ENCODE measurements around the gene GREM1.

Gene GREM1

DNA sequence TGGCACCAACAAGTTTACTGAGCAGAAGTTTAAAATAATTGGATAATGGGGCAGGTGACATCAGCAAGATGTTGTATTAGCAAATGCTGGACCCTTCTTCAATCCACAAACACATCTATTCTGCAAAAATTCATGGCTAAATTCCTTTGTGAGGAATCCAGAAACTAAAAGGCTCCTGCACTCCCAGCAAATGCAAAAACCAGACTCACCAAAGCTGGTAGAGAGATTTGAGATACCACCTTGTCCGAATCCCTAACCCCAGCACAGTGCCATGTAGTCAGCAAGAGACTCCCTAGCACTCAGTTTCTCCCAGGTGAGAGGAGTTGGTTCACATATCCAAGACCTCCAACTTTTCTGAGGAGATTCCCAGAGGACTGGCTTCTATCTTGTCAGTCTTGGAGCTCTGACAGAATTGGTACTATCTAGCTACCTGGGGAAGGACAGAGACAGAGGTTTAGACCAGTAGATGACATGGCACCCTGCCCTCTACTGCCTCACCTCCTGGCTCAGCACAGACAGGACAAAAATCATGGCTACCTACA, 21.8 kb downstream of the GREM1 start:
- H3K4me1 ChIP-seq (ENCODE audit: control insufficient read depth, insufficient read depth, low read length), result no peaks in the 10 kb centered on the region
- H3K9ac ChIP-seq (ENCODE audit: low read depth, low read length), result no peak overlapping the region
- no peaks in the 10 kb centered on the region for H3K36me3 ChIP-seq (ENCODE audit: control insufficient read depth, insufficient read depth, low read length)
- no peak overlapping the region for H3K4me3 ChIP-seq (ENCODE audit: low read depth, low read length)
- no peaks in the 10 kb centered on the region for H3K9me3 ChIP-seq (ENCODE audit: control insufficient read depth, insufficient read depth, low read length)
- H3K27me3 ChIP-seq (ENCODE audit: control insufficient read depth, insufficient read depth, low read length), result peaks cover 2% of the 10 kb centered on the region

DNA sequence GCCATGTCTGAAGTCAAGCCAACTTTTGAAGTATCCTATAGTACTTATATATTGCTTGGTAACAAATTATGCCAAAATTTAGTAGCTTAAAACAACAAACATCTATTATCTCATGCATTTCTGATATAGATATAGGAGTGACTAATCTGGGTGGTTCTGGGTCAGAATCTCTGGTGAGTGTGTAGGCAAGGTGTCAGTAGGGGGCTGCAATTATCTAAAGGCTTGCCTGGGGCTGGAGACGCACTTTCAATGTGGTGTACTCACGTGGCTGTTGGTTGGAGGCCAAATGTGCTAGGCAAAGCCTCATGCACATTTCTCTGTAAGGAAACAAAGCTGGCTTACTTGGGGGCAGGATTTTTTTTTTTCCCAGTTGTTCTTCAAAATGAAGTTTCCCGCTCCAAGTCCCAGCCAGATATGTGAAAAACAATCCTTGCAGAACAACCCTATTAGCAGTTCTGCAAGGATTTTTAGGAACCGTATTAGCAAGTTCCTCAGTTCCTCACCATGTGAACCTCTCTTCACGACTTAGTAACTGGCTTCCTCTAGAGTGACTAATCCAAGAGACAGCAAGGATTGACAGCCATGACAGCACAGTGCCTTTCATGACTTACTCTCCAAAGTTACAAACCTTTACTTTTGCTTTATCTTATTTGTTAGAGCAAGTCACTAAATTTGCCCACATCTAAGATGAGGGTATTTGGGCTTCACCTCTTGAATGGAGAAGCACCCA, 25.8 kb downstream of the GREM1 start:
- no peaks in the 10 kb centered on the region for H3K36me3 ChIP-seq (ENCODE audit: control insufficient read depth, insufficient read depth, low read length)
- no peaks in the 10 kb centered on the region for H3K27me3 ChIP-seq (ENCODE audit: control insufficient read depth, insufficient read depth, low read length)
- H3K9ac ChIP-seq (ENCODE audit: low read depth, low read length), result no peak overlapping the region
- peaks cover 3% of the 10 kb centered on the region for H3K4me1 ChIP-seq (ENCODE audit: control insufficient read depth, insufficient read depth, low read length)
- H3K4me3 ChIP-seq (ENCODE audit: low read depth, low read length), result no peak overlapping the region
- H3K9me3 ChIP-seq (ENCODE audit: control insufficient read depth, insufficient read depth, low read length), result no peaks in the 10 kb centered on the region

DNA sequence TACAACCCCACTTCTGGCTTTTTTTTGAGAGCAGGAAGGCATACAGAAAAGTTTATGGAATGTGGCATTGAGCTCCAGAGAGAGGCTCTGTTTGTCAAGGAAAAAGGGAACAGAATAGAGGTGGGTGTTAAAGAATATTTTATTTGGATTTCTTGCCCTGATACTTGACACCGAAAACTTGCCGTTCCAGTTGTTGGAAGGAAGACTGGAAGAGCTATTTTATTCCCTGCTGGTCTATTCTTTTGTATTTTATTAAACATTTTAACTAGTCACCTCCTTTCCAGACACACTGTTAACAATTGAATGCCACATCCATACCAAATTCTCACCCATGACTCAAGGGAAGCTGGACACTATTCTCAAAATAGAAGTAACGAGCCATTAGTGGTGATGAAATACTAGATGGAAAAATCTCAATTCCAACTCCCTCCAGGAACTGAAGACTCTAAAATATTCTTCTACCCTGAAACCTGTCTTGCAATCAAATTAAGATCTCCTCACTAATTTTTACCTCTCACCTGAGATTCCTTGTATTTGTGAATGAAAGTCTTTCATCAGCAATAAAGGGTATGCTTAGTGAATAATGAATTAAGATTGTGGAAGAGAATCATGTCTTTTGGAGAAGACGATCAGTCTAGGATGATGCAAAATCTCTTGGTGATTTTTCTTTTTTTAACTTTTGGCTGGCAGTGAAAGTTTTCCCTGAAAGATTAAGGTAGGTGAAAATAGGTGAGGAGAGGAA, 28.5 kb downstream of the GREM1 start:
- Histone ChIP-seq H3K36me3 (ENCODE audit: control insufficient read depth, insufficient read depth, low read length) (no peaks in the 10 kb centered on the region), H3K9me3 (ENCODE audit: control insufficient read depth, insufficient read depth, low read length) (no peaks in the 10 kb centered on the region), H3K4me3 (ENCODE audit: low read depth, low read length) (no peak overlapping the region), H3K9ac (ENCODE audit: low read depth, low read length) (no peak overlapping the region), H3K4me1 (ENCODE audit: control insufficient read depth, insufficient read depth, low read length) (peaks cover 3% of the 10 kb centered on the region), H3K27me3 (ENCODE audit: control insufficient read depth, insufficient read depth, low read length) (no peaks in the 10 kb centered on the region)

DNA sequence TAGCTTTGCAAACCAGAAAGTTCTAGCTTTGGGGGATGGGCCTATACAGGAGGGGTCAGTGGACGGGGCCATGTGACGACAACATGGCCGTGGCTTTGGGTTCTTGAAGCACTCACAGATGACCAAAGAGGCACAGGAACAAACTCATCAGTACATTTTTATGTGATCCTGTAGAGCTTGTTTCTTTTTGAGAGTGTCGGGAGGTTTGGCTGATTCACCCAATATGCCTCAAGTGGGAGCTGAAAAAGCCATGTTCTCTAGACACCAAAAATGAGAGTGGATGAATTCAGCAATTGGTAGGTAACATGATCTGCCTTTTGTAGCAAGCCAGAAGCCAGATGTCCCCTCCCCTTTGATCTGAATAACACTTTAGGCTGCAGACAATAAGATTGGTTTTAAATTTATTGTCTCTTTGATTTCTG, 30.1 kb downstream of the GREM1 start:
- Histone ChIP-seq H3K36me3 (ENCODE audit: control insufficient read depth, insufficient read depth, low read length) (no peaks in the 10 kb centered on the region), H3K9me3 (ENCODE audit: control insufficient read depth, insufficient read depth, low read length) (no peaks in the 10 kb centered on the region), H3K4me3 (ENCODE audit: low read depth, low read length) (no peak overlapping the region), H3K27me3 (ENCODE audit: control insufficient read depth, insufficient read depth, low read length) (no peaks in the 10 kb centered on the region), H3K9ac (ENCODE audit: low read depth, low read length) (no peak overlapping the region), H3K4me1 (ENCODE audit: control insufficient read depth, insufficient read depth, low read length) (peaks cover 3% of the 10 kb centered on the region)

DNA sequence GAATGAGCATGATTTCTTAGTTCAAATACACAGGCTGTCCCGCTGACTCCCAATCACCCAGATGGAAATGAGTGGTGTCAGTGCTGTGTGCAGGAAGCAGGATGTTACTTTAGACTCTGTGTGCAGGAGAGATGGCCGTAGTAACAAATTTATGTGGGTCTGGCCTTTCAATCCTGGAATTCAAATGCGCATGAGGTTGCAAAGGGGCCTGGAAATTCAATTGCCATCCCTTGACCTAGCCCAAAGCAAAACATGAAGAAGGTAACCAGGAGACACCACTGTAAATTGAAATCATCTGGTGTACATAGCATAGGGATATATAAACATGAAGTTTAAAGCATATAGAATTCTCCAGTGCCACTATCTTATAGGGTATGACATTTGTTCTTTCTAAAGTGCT, 33.2 kb downstream of the GREM1 start:
- Histone ChIP-seq H3K9ac (ENCODE audit: low read depth, low read length) (no peak overlapping the region), H3K9me3 (ENCODE audit: control insufficient read depth, insufficient read depth, low read length) (no peaks in the 10 kb centered on the region), H3K27me3 (ENCODE audit: control insufficient read depth, insufficient read depth, low read length) (no peaks in the 10 kb centered on the region), H3K4me3 (ENCODE audit: low read depth, low read length) (no peak overlapping the region), H3K4me1 (ENCODE audit: control insufficient read depth, insufficient read depth, low read length) (peaks cover 3% of the 10 kb centered on the region), H3K36me3 (ENCODE audit: control insufficient read depth, insufficient read depth, low read length) (no peaks in the 10 kb centered on the region)

DNA sequence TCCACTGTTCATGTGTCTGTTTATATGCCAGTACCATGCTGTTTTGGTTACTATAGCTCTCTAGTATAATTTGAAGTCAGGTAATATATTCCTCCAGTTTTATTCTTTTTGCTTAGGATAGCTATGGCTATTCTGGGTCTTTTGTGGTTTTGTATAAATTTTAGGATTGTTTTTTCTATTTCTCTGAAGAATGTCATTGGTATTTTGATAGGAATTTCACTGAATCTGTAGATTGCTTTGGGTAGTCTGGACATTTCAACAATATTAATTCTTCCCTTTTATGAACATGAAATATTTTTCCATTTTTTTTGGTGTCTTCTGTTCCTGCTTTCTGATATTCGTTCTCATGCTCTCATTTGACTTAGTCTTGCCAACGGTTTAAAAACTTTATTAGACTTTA, 39.6 kb downstream of the GREM1 start:
- H3K36me3 ChIP-seq (ENCODE audit: control insufficient read depth, insufficient read depth, low read length), result no peaks in the 10 kb centered on the region
- H3K27me3 ChIP-seq (ENCODE audit: control insufficient read depth, insufficient read depth, low read length), result no peaks in the 10 kb centered on the region
- no peaks in the 10 kb centered on the region for H3K4me1 ChIP-seq (ENCODE audit: control insufficient read depth, insufficient read depth, low read length)
- no peaks in the 10 kb centered on the region for H3K9me3 ChIP-seq (ENCODE audit: control insufficient read depth, insufficient read depth, low read length)
- H3K4me3 ChIP-seq (ENCODE audit: low read depth, low read length), result no peak overlapping the region
- H3K9ac ChIP-seq (ENCODE audit: low read depth, low read length), result no peak overlapping the region

DNA sequence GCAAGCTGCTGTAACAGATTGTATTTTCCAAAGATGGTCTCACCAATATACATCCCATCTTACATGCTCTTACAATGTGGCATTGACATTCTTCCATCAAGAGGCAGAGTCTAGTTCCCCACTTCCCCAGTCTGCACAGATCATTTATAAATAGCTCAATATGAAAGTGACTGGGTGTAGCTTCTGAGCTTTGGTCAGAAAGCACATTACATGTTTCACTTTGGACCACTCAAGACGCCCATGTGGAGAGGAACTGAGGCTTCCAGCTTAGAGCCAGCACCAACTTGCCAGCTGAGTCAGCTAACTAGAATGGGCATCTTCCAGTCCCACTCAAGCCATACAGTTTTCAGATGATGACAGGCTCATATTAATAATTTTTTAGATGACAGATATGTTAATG, 45.5 kb downstream of the GREM1 start:
- Histone ChIP-seq H3K27me3 (ENCODE audit: control insufficient read depth, insufficient read depth, low read length) (no peaks in the 10 kb centered on the region), H3K4me3 (ENCODE audit: low read depth, low read length) (no peak overlapping the region), H3K9ac (ENCODE audit: low read depth, low read length) (no peak overlapping the region), H3K36me3 (ENCODE audit: control insufficient read depth, insufficient read depth, low read length) (no peaks in the 10 kb centered on the region), H3K4me1 (ENCODE audit: control insufficient read depth, insufficient read depth, low read length) (no peaks in the 10 kb centered on the region), H3K9me3 (ENCODE audit: control insufficient read depth, insufficient read depth, low read length) (no peaks in the 10 kb centered on the region)

DNA sequence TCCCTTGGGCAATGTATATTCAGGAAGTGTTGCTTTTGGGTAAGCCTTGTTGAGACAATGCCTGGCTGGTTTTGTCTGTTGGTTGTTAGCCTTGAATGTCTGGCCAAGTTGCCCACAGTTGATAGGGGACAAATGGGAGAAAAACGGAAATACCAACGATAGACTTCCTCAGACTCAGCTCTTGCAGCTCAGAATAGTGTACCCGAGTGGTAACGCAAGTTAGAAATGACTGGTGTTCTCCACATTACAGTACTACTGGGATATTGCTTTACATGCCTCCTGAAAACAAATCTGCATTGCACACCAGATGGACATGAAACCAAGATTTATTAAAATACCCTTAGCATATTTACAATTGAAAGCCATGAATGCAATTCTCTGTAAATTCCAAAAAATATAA, 47.4 kb downstream of the GREM1 start:
- no peaks in the 10 kb centered on the region for H3K4me1 ChIP-seq (ENCODE audit: control insufficient read depth, insufficient read depth, low read length)
- no peak overlapping the region for H3K4me3 ChIP-seq (ENCODE audit: low read depth, low read length)
- no peak overlapping the region for H3K9ac ChIP-seq (ENCODE audit: low read depth, low read length)
- no peaks in the 10 kb centered on the region for H3K36me3 ChIP-seq (ENCODE audit: control insufficient read depth, insufficient read depth, low read length)
- H3K27me3 ChIP-seq (ENCODE audit: control insufficient read depth, insufficient read depth, low read length), result no peaks in the 10 kb centered on the region
- no peaks in the 10 kb centered on the region for H3K9me3 ChIP-seq (ENCODE audit: control insufficient read depth, insufficient read depth, low read length)

DNA sequence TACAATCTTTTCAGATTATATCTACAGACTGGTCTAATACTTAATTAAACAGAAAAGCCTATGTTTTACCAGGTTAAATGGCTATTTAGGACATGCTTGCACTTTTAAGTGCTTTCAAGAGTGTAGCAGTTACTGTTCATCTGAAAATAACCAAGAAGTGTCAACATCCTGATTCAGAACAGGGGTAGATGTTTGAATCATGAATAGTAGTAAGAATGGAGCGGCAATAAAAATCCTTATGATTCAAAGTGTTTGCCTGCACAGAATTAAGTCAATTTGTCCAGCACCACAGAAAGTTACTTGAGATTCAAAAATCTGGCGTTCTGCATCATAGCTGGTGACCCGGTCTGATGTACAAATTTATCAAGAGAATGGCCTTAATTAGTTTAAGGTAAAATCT, 48.3 kb downstream of the GREM1 start:
- Histone ChIP-seq H3K36me3 (ENCODE audit: control insufficient read depth, insufficient read depth, low read length) (no peaks in the 10 kb centered on the region), H3K27me3 (ENCODE audit: control insufficient read depth, insufficient read depth, low read length) (no peaks in the 10 kb centered on the region), H3K9ac (ENCODE audit: low read depth, low read length) (no peak overlapping the region), H3K9me3 (ENCODE audit: control insufficient read depth, insufficient read depth, low read length) (no peaks in the 10 kb centered on the region), H3K4me1 (ENCODE audit: control insufficient read depth, insufficient read depth, low read length) (no peaks in the 10 kb centered on the region), H3K4me3 (ENCODE audit: low read depth, low read length) (no peak overlapping the region)

DNA sequence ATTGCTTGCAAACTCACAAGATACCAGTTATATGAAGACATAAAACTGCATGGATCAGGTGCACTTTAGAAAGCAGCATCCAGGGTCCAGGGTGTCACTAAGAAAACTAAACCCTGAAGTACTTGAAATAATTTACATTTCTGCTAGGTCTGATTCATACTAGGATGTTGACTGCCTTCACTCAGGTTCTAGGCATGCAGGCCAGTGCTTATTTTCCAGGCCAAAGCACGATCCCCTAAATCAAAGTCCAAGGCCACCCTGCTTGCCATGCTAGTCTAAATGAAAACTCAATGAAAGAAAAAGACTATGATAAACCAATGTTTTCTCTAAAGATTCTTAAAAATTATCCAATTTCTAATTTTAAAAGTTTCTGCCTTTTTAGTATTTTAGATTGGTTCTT, 49.4 kb downstream of the GREM1 start:
- Histone ChIP-seq H3K4me1 (ENCODE audit: control insufficient read depth, insufficient read depth, low read length) (no peaks in the 10 kb centered on the region), H3K9me3 (ENCODE audit: control insufficient read depth, insufficient read depth, low read length) (no peaks in the 10 kb centered on the region), H3K9ac (ENCODE audit: low read depth, low read length) (no peak overlapping the region), H3K36me3 (ENCODE audit: control insufficient read depth, insufficient read depth, low read length) (no peaks in the 10 kb centered on the region), H3K4me3 (ENCODE audit: low read depth, low read length) (no peak overlapping the region), H3K27me3 (ENCODE audit: control insufficient read depth, insufficient read depth, low read length) (no peaks in the 10 kb centered on the region)

DNA sequence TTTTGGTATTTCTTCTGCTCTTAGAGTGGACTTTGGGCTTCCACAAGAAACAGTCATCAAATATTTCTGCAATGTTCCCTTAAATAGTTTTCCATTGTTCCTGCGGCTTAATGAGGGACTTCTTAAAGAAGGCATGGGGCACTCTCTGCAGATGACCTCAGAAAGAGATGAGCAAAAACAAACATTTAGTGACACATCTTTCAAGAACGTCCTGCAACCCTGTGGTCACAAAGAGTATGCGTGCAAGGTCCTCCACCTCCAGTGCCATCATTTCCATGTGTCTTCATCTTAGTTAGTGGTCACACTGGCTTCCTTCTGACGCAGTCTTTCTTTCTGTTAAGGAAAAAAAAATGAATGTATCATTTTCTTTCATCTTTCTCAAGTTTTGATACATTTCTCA, 56.2 kb downstream of the GREM1 start:
- no peaks in the 10 kb centered on the region for H3K9me3 ChIP-seq (ENCODE audit: control insufficient read depth, insufficient read depth, low read length)
- H3K4me3 ChIP-seq (ENCODE audit: low read depth, low read length), result no peak overlapping the region
- no peak overlapping the region for H3K9ac ChIP-seq (ENCODE audit: low read depth, low read length)
- H3K27me3 ChIP-seq (ENCODE audit: control insufficient read depth, insufficient read depth, low read length), result no peaks in the 10 kb centered on the region
- H3K4me1 ChIP-seq (ENCODE audit: control insufficient read depth, insufficient read depth, low read length), result no peaks in the 10 kb centered on the region
- H3K36me3 ChIP-seq (ENCODE audit: control insufficient read depth, insufficient read depth, low read length), result no peaks in the 10 kb centered on the region

DNA sequence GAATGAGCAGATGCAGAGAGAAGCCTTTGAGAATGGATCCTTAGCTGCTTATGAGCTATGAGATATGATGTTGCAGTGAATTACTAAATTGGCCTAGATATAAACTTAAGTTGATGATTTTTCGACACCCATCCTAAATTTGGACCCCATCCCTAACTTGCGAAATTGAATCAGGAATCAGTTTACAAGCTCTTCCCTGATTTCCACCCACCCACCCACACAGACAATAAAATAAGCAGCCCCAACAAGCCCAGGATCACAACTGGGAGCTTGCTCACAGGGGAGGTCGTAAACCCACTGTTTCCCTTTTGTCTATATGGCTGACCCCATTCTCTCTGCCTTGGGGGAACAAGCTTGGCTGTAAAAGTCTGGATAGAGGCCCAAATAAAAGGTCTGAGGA, 57.3 kb downstream of the GREM1 start:
- no peaks in the 10 kb centered on the region for H3K4me1 ChIP-seq (ENCODE audit: control insufficient read depth, insufficient read depth, low read length)
- no peaks in the 10 kb centered on the region for H3K36me3 ChIP-seq (ENCODE audit: control insufficient read depth, insufficient read depth, low read length)
- H3K9me3 ChIP-seq (ENCODE audit: control insufficient read depth, insufficient read depth, low read length), result no peaks in the 10 kb centered on the region
- no peaks in the 10 kb centered on the region for H3K27me3 ChIP-seq (ENCODE audit: control insufficient read depth, insufficient read depth, low read length)
- no peak overlapping the region for H3K9ac ChIP-seq (ENCODE audit: low read depth, low read length)
- no peak overlapping the region for H3K4me3 ChIP-seq (ENCODE audit: low read depth, low read length)

Measured in iPS-15b (cell line).